Suprapubic skin (tissue), 4 donors: ENCODE data around the gene SPO11. TPM values are rescaled to one million over a fixed set of nuclear protein-coding genes. Genes with fewer than 3 reads are reported as not detected.

ENCODE experiments used
- DNase-seq, 2 donors: peaks; one replicate each; pipeline ENCODE4 v3.0.0-alpha.2; 2019; ENCODE audit warnings: low spot score in 2 of 2
- H3K27ac ChIP-seq: fragments of 200-600 bp; sonication (generic); one replicate; pipeline ENCODE4 v1.5.1; 2019
- H3K27me3 ChIP-seq: fragments of 200-600 bp; sonication (generic); one replicate; pipeline ENCODE4 v1.5.1; 2019
- H3K36me3 ChIP-seq: fragments of 200-600 bp; sonication (generic); one replicate; pipeline ENCODE4 v1.5.1; 2019
- H3K4me1 ChIP-seq: fragments of 200-600 bp; sonication (generic); one replicate; pipeline ENCODE4 v1.5.1; 2019
- H3K4me3 ChIP-seq: fragments of 200-600 bp; sonication (generic); one replicate; pipeline ENCODE4 v1.5.1; 2019; ENCODE audit warnings: mild to moderate bottlenecking
- H3K9me3 ChIP-seq: fragments of 200-600 bp; sonication (generic); one replicate; pipeline ENCODE4 v1.5.1; 2019
- EP300 ChIP-seq: sonication (generic); formaldehyde crosslinking; IDR thresholded peaks from one replicate; pipeline ENCODE4 v1.6.1; 2017; ENCODE audit warnings: antibody characterized with exemption
- POLR2A ChIP-seq, 2 donors: fragments of 450-650 bp; IDR thresholded peaks; one replicate each; pipeline ENCODE4 v1.6.1; 2017; ENCODE audit warnings: antibody characterized with exemption in 2 of 2, mild to moderate bottlenecking in 2 of 2, moderate library complexity in 2 of 2
- POLR2AphosphoS5 ChIP-seq, 3 donors: sonication (generic); formaldehyde crosslinking; IDR thresholded peaks; one replicate each; pipeline ENCODE4 v1.6.1; 2017; ENCODE audit warnings: antibody characterized with exemption in 3 of 3
- WGBS: methylation state at CpG from one replicate; pipeline ENCODE4 v1.1.5; 2018; 5-methylcytosine and 5-hydroxymethylcytosine counted together
- total RNA-seq, 4 donors: library from RNA; depleted of rRNA; stranded (reverse); fragments of >200 nt; gene quantifications; one replicate each; pipeline ENCODE4 v1.1.0, GENCODE V29; 2016
- TF ChIP-seq, protein P1 (sequence below), 2 donors: fragments of 200-600 bp in 1 of 2; fragments of 450-650 bp in 1 of 2; sonication (generic) in 1 of 2; IDR thresholded peaks; one replicate each; pipeline ENCODE4 v1.5.1; 2016 to 2019; ENCODE audit warnings: antibody characterized with exemption in 2 of 2, mild to moderate bottlenecking in 1 of 2, moderate library complexity in 1 of 2

Gene SPO11
- total RNA-seq, 4 donors from 2014 or later, result not detected

DNA sequence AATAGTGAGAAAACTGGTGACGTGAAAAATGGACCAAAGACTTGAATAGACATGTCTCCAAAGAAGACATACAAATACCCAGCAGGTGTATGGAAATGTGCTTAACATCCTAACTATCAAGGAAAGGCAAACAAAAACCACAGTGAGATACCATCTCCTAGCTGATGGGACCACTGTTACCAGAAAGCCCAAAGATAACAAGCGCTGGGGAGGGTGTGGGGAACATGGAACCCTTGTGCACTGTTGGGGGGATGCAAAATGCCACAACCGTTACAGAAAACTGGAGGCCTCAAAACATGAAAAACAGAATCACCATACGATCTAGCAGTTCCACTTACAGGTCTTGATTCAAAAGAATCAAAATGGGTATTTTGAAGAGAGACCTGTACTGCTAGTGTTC is 41.8 kb downstream of the SPO11 start:
- Histone ChIP-seq H3K9me3 (no peaks in the 10 kb centered on the region), H3K27ac (no peak overlapping the region), H3K27me3 (no peaks in the 10 kb centered on the region), H3K36me3 (peaks cover 100% of the 10 kb centered on the region), H3K4me1 (no peaks in the 10 kb centered on the region), H3K4me3 (no peak overlapping the region)
- 92% methylated on average over 4 of the region's 4 CpGs for WGBS
- no peak for DNase-seq
- TF ChIP-seq POLR2AphosphoS5 (IDR thresholded peaks at IDR 0.05) (no peak), POLR2A (IDR thresholded peaks at IDR 0.05) (no peak), EP300 (no peak)
- TF ChIP-seq, protein P1, sequence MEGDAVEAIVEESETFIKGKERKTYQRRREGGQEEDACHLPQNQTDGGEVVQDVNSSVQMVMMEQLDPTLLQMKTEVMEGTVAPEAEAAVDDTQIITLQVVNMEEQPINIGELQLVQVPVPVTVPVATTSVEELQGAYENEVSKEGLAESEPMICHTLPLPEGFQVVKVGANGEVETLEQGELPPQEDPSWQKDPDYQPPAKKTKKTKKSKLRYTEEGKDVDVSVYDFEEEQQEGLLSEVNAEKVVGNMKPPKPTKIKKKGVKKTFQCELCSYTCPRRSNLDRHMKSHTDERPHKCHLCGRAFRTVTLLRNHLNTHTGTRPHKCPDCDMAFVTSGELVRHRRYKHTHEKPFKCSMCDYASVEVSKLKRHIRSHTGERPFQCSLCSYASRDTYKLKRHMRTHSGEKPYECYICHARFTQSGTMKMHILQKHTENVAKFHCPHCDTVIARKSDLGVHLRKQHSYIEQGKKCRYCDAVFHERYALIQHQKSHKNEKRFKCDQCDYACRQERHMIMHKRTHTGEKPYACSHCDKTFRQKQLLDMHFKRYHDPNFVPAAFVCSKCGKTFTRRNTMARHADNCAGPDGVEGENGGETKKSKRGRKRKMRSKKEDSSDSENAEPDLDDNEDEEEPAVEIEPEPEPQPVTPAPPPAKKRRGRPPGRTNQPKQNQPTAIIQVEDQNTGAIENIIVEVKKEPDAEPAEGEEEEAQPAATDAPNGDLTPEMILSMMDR (IDR thresholded peaks at IDR 0.05), result no peak

DNA sequence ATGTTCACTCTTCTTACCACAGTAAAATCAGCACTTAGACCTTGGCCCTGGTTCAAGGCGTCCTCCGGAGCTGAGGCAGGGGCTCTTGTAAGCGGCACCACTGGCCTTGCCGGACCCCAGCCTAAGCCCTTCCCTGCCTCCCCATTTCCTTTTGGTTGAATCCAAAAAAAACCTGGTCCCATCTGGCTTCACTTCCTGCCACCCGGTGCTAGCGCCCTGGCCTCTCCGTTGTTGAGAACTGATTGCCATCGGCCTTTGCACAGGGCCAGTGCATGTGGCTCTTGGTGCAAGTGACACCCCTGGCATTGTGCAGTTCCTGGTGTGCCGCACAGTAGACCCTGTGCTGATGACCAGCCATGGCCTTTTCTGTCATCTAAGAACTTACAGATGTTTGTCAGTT is 42.6 kb downstream of the SPO11 start:
- Histone ChIP-seq H3K4me1 (no peaks in the 10 kb centered on the region), H3K9me3 (no peaks in the 10 kb centered on the region), H3K36me3 (peaks cover 98% of the 10 kb centered on the region), H3K27ac (no peak overlapping the region), H3K4me3 (no peak overlapping the region), H3K27me3 (no peaks in the 10 kb centered on the region)
- DNase-seq, result no peak
- no peak for TF ChIP-seq POLR2A (IDR thresholded peaks at IDR 0.05)
- no peak for TF ChIP-seq POLR2AphosphoS5 (IDR thresholded peaks at IDR 0.05)
- TF ChIP-seq, protein P1 (IDR thresholded peaks at IDR 0.05), result no peak
- TF ChIP-seq EP300, result no peak
- WGBS, result 85% methylated on average over 9 of the region's 9 CpGs

DNA sequence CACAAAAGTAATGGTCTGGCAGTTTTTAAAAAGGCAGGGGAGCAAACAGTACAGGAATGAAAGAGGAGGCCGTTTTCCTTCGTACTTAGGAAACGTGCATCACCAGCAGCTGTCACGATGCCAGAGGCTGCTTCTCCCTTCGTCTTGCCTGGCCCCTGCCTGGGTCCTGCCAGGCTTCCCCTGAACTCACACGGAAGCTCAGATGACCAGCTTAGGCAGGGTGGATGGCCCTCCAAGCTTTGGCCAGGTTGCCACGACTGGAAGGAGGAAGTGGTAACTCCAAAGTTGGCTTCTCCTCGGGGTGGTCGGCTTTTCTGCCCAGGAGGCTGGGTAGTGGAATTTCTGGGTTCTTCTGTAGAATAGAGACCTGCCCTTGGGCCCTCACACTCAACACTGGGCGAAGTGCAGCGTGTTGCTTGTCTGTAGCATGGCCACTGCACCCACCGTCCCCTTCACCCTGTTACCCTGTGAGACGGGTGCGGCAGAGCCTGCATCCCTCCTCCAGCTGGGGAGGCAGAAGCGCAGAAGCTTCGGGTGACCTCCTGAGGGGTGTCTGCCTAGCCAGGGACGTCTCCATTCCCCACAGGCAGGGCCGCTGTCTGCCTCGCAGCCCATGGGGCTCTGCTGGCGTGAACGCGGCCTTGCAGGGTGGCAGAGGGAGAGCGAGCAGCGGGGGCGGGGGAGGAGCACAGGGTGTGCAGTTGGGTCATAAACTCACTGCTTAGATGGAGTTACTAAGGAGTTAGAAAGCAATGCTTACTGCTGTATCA is 43.2 kb downstream of the SPO11 start:
- no peaks in the 10 kb centered on the region for H3K9me3 ChIP-seq
- no peak for DNase-seq
- no peaks in the 10 kb centered on the region for H3K4me1 ChIP-seq
- H3K27ac ChIP-seq, result no peak overlapping the region
- 80% methylated on average over 19 of the region's 25 CpGs for WGBS
- peaks cover 98% of the 10 kb centered on the region for H3K36me3 ChIP-seq
- no peak overlapping the region for H3K4me3 ChIP-seq
- no peak for TF ChIP-seq POLR2A (IDR thresholded peaks at IDR 0.05)
- no peak for TF ChIP-seq POLR2AphosphoS5 (IDR thresholded peaks at IDR 0.05)
- no peak for TF ChIP-seq EP300
- TF ChIP-seq, protein P1 (IDR thresholded peaks at IDR 0.05), result no peak
- H3K27me3 ChIP-seq, result no peaks in the 10 kb centered on the region

DNA sequence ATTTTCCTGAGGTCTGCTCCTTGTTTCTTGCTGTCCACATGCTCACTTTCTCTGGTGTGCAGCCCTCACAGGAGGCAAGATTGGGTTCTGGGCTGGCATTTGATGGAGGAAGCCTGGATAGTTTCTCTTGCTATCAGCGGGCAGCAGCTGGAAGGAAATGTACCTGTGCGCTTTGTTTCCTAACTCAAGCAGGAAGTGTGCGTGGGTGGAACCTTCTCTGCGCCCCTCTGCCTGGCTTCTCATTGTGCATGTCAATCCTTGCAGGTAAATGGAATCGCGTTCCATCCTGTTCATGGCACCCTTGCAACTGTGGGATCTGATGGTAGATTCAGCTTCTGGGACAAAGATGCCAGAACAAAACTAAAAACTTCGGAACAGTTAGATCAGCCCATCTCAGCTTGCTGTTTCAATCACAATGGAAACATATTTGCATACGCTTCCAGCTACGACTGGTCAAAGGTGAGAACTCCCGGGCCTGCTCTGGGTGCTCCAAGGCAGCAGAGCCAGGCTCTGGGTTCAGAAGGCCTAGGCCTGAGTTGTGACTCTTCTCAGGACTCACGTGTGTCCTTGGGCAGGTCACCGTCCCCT is 44.8 kb downstream of the SPO11 start:
- no peaks in the 10 kb centered on the region for H3K9me3 ChIP-seq
- DNase-seq, result no peak
- H3K27me3 ChIP-seq, result no peaks in the 10 kb centered on the region
- WGBS, result 81% methylated on average over 7 of the region's 12 CpGs
- peaks cover 98% of the 10 kb centered on the region for H3K36me3 ChIP-seq
- no peak overlapping the region for H3K27ac ChIP-seq
- TF ChIP-seq POLR2A (IDR thresholded peaks at IDR 0.05), result no peak
- TF ChIP-seq, protein P1 (IDR thresholded peaks at IDR 0.05), result no peak
- TF ChIP-seq POLR2AphosphoS5 (IDR thresholded peaks at IDR 0.05), result no peak
- H3K4me3 ChIP-seq, result no peak overlapping the region
- no peaks in the 10 kb centered on the region for H3K4me1 ChIP-seq

DNA sequence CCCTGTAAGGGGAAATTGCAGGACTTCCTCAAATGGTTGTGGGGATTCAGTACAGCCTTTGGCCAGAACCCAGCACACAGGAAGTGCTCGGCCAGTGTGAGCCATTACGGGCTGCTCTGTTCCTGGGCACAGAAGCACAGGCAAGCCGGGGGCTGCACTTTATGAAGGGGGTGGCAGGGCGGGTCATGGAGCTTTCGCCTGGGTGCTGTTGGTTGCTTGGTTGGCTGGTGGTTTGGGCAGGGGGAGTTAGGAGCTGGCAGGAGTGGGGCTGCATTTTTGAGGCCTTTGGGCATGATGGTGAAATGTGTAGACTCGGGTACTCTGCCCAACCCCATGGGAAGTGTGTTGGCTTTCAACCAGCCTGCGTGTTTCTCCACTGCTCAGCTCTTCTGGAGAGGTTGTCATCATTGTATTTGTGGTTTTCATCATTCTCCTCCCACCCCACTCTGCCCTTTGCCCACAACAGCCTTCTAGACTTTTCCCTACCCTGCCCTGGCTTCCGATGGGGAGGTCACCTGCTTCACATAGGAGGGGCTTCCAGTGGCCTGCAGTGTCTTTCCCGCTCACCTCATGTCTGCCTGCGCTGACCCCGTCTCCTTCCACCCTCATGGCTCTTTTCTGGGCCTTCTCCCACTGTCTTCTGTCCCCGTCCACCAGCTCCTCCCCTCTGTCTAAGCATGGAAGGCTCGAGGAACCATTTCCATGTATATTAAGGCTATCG is 45.5 kb downstream of the SPO11 start:
- no peak for DNase-seq
- no peaks in the 10 kb centered on the region for H3K9me3 ChIP-seq
- H3K27ac ChIP-seq, result no peak overlapping the region
- no peaks in the 10 kb centered on the region for H3K4me1 ChIP-seq
- no peaks in the 10 kb centered on the region for H3K27me3 ChIP-seq
- H3K36me3 ChIP-seq, result peaks cover 91% of the 10 kb centered on the region
- no peak overlapping the region for H3K4me3 ChIP-seq
- 76% methylated on average over 13 of the region's 14 CpGs for WGBS
- TF ChIP-seq POLR2AphosphoS5 (IDR thresholded peaks at IDR 0.05), result no peak
- TF ChIP-seq, protein P1 (IDR thresholded peaks at IDR 0.05), result no peak
- TF ChIP-seq POLR2A (IDR thresholded peaks at IDR 0.05), result no peak
- TF ChIP-seq EP300, result no peak
